GM23338 (cell line): ENCODE measurements around the gene LIPA. TPM values are rescaled to one million over a fixed set of nuclear protein-coding genes. Genes with fewer than 3 reads are reported as not detected.

ENCODE experiments used
- ATAC-seq: fragments of 200-7000 bp; cut with Tn5 transposase; 3 replicates; pipeline ENCODE4 v1.9.1; 2020
- DNase-seq: peaks from one replicate; pipeline ENCODE4 v3.0.0-alpha.2; 2015; ENCODE audit warnings: low spot score
- H2AFZ ChIP-seq: fragments of 200-600 bp; sonication (generic); 2 replicates; pipeline ENCODE4 v1.8.0; 2016; ENCODE audit warnings: antibody characterized with exemption, mild to moderate bottlenecking, moderate library complexity
- H3F3A ChIP-seq: fragments of 200-600 bp; sonication (generic); replicated peaks from 2 replicates; pipeline ENCODE4 v1.8.0; 2017; ENCODE audit warnings: antibody characterized with exemption, mixed run types, low read depth
- H3K27ac ChIP-seq: fragments of 200-600 bp; sonication (generic); 2 replicates; pipeline ENCODE4 v1.6.1; 2016; ENCODE audit warnings: low read depth
- H3K27me3 ChIP-seq: fragments of 200-600 bp; sonication (generic); 2 replicates; pipeline ENCODE4 v1.8.0; 2016; ENCODE audit warnings: mild to moderate bottlenecking, mixed run types, moderate library complexity; ENCODE audit not compliant: insufficient read depth
- H3K36me3 ChIP-seq: fragments of 200-600 bp; sonication (generic); 2 replicates; pipeline ENCODE4 v1.8.0; 2016; ENCODE audit warnings: mild to moderate bottlenecking; ENCODE audit not compliant: insufficient read depth
- H3K4me1 ChIP-seq: fragments of 200-600 bp; sonication (generic); 2 replicates; pipeline ENCODE4 v1.8.0; 2016; ENCODE audit warnings: mild to moderate bottlenecking, moderate library complexity; ENCODE audit not compliant: insufficient read depth
- H3K4me2 ChIP-seq: fragments of 200-600 bp; sonication (generic); 2 replicates; pipeline ENCODE4 v1.7.1; 2017; ENCODE audit warnings: mixed run types
- H3K4me3 ChIP-seq: fragments of 200-600 bp; sonication (generic); 2 replicates; pipeline ENCODE4 v1.6.1; 2016; ENCODE audit warnings: mixed run types
- H3K79me2 ChIP-seq: fragments of 200-600 bp; sonication (generic); replicated peaks from 2 replicates; pipeline ENCODE4 v1.8.0; 2017; ENCODE audit warnings: mild to moderate bottlenecking; ENCODE audit not compliant: insufficient read depth
- H3K9me2 ChIP-seq: fragments of 200-600 bp; sonication (generic); 2 replicates; pipeline ENCODE4 v1.8.0; 2017; ENCODE audit not compliant: insufficient read depth
- H4K20me1 ChIP-seq: fragments of 200-600 bp; sonication (generic); replicated peaks from 2 replicates; pipeline ENCODE4 v1.8.0; 2017; ENCODE audit warnings: mild to moderate bottlenecking; ENCODE audit not compliant: insufficient read depth
- H3K27ac Mint-ChIP-seq: 2 replicates; pipeline ENCODE4 v1.8.0; 2020; ENCODE audit warnings: inconsistent platforms, mild to moderate bottlenecking, moderate library complexity, mixed read lengths
- H3K27me3 Mint-ChIP-seq: 3 replicates; pipeline ENCODE4 v1.8.0; 2022; ENCODE audit warnings: low read depth, mild to moderate bottlenecking, moderate library complexity, mixed read lengths, inconsistent platforms; ENCODE audit not compliant: insufficient read depth, poor library complexity
- H3K36me3 Mint-ChIP-seq: 3 replicates; pipeline ENCODE4 v1.8.0; 2021; ENCODE audit warnings: low read depth, mild to moderate bottlenecking, inconsistent platforms, moderate library complexity, mixed read lengths
- H3K4me1 Mint-ChIP-seq: 3 replicates; pipeline ENCODE4 v1.8.0; 2020; ENCODE audit warnings: mild to moderate bottlenecking, inconsistent platforms, mixed read lengths
- H3K4me3 Mint-ChIP-seq: 3 replicates; pipeline ENCODE4 v1.8.0; 2021; ENCODE audit warnings: moderate library complexity, mild to moderate bottlenecking, inconsistent platforms, mixed read lengths
- H3K9me3 Mint-ChIP-seq: 3 replicates; pipeline ENCODE4 v1.8.0; 2020; ENCODE audit warnings: moderate library complexity, mild to moderate bottlenecking, inconsistent platforms, mixed read lengths
- CTCF ChIP-seq, 2 experiments: fragments of 200-600 bp in 1 of 2; sonication (generic) in 1 of 2; conservative IDR thresholded peaks; 2 replicates each; pipeline versions ENCODE4 v1.5.1 to v1.6.1; 2016 to 2017; ENCODE audit warnings: antibody characterized with exemption in 2 of 2, low read depth in 2 of 2, mild to moderate bottlenecking in 2 of 2, moderate library complexity in 1 of 2
- EZH2phosphoT487 ChIP-seq: fragments of 200-600 bp; sonication (generic); IDR thresholded peaks from one replicate; pipeline ENCODE4 v1.8.1; 2018; ENCODE audit warnings: antibody characterized with exemption; ENCODE audit not compliant: unreplicated experiment
- POLR2AphosphoS5 ChIP-seq: IDR thresholded peaks from 2 replicates; pipeline ENCODE4 v1.6.1; 2016; ENCODE audit warnings: antibody characterized with exemption, low read depth
- STAT1 ChIP-seq: IDR thresholded peaks from one replicate; pipeline ENCODE4 v1.6.1; 2016; ENCODE audit warnings: antibody characterized with exemption; ENCODE audit not compliant: unreplicated experiment
- ZNF331 ChIP-seq: fragments of 250-450 bp; sonication (Bioruptor Pico); IDR thresholded peaks from 2 replicates; pipeline ENCODE4 v1.5.0; 2020; ENCODE audit warnings: low read depth, mild to moderate bottlenecking, moderate library complexity
- polyA plus RNA-seq: library from polyadenylated mRNA; unstranded; fragments of >200 nt; fragmentation: Nextera tagmentation; extraction: Ambion mirVana; gene quantifications from 2 replicates; pipeline ENCODE4 v1.2.1, GENCODE V29; 2016
- total RNA-seq: library from RNA; depleted of rRNA; stranded (reverse); fragments of >200 nt; shearing (Covaris generic); gene quantifications from 2 replicates; pipeline ENCODE4 v1.2.3, GENCODE V29; 2014
- TF ChIP-seq, protein P1 (sequence below): fragments of 250-450 bp; sonication (Bioruptor Pico); IDR thresholded peaks from 2 replicates; pipeline ENCODE4 v1.5.0; 2020; ENCODE audit warnings: mild to moderate bottlenecking, moderate library complexity

Gene LIPA
- total and polyA plus RNA-seq, 2 experiments from 2014 or later: 37.8 to 86.3 TPM

DNA sequence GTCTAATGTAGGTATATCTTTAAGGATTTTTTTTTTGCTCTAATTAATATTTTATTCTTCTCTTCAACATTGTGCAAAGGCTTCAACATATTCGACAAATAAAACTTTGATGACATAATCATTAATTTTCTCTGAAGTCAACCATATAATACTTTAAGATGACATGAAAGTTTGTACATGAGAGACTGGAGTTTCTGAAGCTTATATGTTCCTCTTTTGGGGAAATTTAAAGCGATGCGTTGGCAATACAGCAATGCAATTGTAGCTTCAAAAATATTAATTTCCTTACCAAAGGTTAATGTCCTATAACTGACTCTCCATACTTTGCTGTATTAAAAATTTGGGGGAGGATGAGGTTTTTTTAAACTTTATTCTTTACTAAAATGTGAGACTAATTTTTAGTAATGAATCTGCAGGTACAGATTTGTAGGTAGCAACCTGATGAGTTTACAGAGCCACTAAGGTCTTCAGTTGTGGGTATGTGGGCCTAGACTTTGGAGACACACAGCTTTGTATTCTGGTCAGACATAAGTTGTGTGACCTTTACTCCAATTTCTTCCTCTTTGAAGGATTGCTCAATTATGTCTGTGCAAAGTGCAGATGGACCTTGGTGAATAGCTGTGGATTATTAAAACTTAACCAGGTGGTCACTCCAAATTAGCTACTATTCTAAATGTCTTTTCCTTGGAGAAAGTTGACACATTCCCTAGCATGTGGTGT is 18.0 kb upstream of the LIPA start (continued):
- TF ChIP-seq, protein P1, sequence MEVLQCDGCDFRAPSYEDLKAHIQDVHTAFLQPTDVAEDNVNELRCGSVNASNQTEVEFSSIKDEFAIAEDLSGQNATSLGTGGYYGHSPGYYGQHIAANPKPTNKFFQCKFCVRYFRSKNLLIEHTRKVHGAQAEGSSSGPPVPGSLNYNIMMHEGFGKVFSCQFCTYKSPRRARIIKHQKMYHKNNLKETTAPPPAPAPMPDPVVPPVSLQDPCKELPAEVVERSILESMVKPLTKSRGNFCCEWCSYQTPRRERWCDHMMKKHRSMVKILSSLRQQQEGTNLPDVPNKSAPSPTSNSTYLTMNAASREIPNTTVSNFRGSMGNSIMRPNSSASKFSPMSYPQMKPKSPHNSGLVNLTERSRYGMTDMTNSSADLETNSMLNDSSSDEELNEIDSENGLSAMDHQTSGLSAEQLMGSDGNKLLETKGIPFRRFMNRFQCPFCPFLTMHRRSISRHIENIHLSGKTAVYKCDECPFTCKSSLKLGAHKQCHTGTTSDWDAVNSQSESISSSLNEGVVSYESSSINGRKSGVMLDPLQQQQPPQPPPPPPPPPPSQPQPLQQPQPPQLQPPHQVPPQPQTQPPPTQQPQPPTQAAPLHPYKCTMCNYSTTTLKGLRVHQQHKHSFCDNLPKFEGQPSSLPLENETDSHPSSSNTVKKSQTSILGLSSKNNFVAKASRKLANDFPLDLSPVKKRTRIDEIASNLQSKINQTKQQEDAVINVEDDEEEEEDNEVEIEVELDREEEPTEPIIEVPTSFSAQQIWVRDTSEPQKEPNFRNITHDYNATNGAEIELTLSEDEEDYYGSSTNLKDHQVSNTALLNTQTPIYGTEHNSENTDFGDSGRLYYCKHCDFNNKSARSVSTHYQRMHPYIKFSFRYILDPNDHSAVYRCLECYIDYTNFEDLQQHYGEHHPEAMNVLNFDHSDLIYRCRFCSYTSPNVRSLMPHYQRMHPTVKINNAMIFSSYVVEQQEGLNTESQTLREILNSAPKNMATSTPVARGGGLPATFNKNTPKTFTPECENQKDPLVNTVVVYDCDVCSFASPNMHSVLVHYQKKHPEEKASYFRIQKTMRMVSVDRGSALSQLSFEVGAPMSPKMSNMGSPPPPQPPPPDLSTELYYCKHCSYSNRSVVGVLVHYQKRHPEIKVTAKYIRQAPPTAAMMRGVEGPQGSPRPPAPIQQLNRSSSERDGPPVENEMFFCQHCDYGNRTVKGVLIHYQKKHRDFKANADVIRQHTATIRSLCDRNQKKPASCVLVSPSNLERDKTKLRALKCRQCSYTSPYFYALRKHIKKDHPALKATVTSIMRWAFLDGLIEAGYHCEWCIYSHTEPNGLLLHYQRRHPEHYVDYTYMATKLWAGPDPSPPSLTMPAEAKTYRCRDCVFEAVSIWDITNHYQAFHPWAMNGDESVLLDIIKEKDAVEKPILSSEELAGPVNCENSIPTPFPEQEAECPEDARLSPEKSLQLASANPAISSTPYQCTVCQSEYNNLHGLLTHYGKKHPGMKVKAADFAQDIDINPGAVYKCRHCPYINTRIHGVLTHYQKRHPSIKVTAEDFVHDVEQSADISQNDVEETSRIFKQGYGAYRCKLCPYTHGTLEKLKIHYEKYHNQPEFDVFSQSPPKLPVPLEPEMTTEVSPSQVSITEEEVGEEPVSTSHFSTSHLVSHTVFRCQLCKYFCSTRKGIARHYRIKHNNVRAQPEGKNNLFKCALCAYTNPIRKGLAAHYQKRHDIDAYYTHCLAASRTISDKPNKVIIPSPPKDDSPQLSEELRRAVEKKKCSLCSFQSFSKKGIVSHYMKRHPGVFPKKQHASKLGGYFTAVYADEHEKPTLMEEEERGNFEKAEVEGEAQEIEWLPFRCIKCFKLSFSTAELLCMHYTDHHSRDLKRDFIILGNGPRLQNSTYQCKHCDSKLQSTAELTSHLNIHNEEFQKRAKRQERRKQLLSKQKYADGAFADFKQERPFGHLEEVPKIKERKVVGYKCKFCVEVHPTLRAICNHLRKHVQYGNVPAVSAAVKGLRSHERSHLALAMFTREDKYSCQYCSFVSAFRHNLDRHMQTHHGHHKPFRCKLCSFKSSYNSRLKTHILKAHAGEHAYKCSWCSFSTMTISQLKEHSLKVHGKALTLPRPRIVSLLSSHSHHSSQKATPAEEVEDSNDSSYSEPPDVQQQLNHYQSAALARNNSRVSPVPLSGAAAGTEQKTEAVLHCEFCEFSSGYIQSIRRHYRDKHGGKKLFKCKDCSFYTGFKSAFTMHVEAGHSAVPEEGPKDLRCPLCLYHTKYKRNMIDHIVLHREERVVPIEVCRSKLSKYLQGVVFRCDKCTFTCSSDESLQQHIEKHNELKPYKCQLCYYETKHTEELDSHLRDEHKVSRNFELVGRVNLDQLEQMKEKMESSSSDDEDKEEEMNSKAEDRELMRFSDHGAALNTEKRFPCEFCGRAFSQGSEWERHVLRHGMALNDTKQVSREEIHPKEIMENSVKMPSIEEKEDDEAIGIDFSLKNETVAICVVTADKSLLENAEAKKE: no peak
- TF ChIP-seq CTCF (conservative IDR thresholded peaks at IDR 0.05; ENCODE audit: low read depth in 2 of 2) (no peak), ZNF331 (CRISPR knock-in tag) (no peak), POLR2AphosphoS5 (no peak)

GRCh38 chr10:89266721-89267453 is 15.3 kb upstream of the LIPA start:
- Histone ChIP-seq H4K20me1 (no peaks in the 10 kb centered on the region), H3K27me3 (no peaks in the 10 kb centered on the region), H3K36me3 (no peaks in the 10 kb centered on the region), H3K4me2 (no peak overlapping the region), H3K9me2 (0 out of 2 replicates have a peak, but pooled peaks cover 3% of the 10 kb centered on the region), H3F3A (no peaks in the 10 kb centered on the region), H3K4me1 (no peaks in the 10 kb centered on the region), H3K4me3 (no peak overlapping the region), H2AFZ (no peak overlapping the region; the same call in 1 of the 2 replicates), H3K79me2 (no peaks in the 10 kb centered on the region), H3K27ac (no peak overlapping the region)
- ATAC-seq (no peak), DNase-seq (no peak)
- Mint-ChIP-seq H3K36me3 (peaks cover 3% of the 10 kb centered on the region; the same call in 1 of the 3 replicates), H3K4me3 (no peak overlapping the region), H3K27me3 (peaks cover 4% of the 10 kb centered on the region), H3K4me1 (peaks cover 4% of the 10 kb centered on the region), H3K27ac (no peak overlapping the region), H3K9me3 (peaks cover 13% of the 10 kb centered on the region)
- TF ChIP-seq CTCF (conservative IDR thresholded peaks at IDR 0.05; ENCODE audit: low read depth in 2 of 2): no peak
- TF ChIP-seq EZH2phosphoT487: no peak
- TF ChIP-seq STAT1: no peak
